ENCODE data around the gene WBP2NL. TPM values are rescaled to one million over a fixed set of nuclear protein-coding genes. Genes with fewer than 3 reads are reported as not detected.

WBP2NL gene
- total and polyA plus RNA-seq, 2 of the 8 experiments (the other 6 are each of a cell fraction or from before 2014, with no cell fraction given), result not detected

DNA sequence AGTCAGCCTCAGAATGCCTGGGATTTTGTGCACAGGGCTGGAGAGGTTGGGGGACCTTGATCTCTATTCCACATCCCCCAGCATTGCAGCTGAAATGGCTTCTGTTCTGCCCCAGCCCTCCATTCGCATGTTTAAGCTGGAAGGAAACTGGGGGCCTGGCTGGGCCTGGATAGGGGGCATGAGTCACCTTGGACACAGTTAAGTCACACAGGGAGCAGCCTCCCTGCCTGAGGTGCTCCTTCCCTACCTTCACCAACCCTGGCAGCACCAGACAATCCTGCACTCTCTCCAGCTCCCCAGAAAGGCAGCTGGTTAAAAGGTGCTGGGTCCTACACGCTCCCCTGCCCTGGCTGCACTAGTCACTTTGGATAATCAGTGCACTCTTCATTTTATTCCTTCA lies 45.9 kb upstream of the WBP2NL start (continued):
- no peak for TF ChIP-seq GTF2F1 (IDR thresholded peaks at IDR 0.05; ENCODE audit: borderline replicate concordance, low read depth, low read length)

Measured in H1 (cell line).